K562 (cell line): ENCODE measurements around the gene MRPL40. TPM values are rescaled to one million over a fixed set of nuclear protein-coding genes. Genes with fewer than 3 reads are reported as not detected.

Source experiments
- ATAC-seq: fragments of 200-7000 bp; cut with Tn5 transposase; 3 replicates; pipeline ENCODE4 v1.9.1; 2020; ENCODE audit warnings: moderate library complexity
- BruUV-seq: library from RNA; stranded (reverse); fragments of 400-500 nt; replicated peaks from 2 replicates; lab custom pipeline; 2021; lab: Mats Ljungman, UMichigan
- CTCF ChIA-PET: fragments of 300-600 bp; formaldehyde crosslinking; extraction: SDS; loops from one replicate; lab custom pipeline; 2021; ENCODE audit warnings: low intra/inter-chr PET ratio; lab: Yijun Ruan, JAX
- POLR2A ChIA-PET: fragments of 300-600, 350-650 bp; sonication (Branson Sonifier 250); formaldehyde crosslinking; extraction: SDS; loops from one replicate; lab custom pipeline; 2021; ENCODE audit warnings: antibody characterized with exemption, inconsistent platforms; lab: Yijun Ruan, JAX
- DNase-seq, 4 experiments: peaks; one replicate each; pipeline versions ENCODE4 v3.0.0 to v3.0.0-alpha.2; 2011 to 2018; ENCODE audit warnings: low spot score in 3 of 4, mixed read lengths in 3 of 4; ENCODE audit errors: extremely low read depth in 1 of 4
- FAIRE-seq: peaks from 2 replicates; lab custom pipeline; 2011; peaks lifted over from hg19 to GRCh38; lab: Jason Lieb, UNC
- H2AFZ ChIP-seq: 2 replicates; pipeline ENCODE4 v1.6.0; 2011; ENCODE audit warnings: low read depth, low read length, control low read depth, inconsistent platforms
- H3K27ac ChIP-seq: fragments of 200-600 bp; 3 replicates; pipeline ENCODE4 v1.8.0; 2011; ENCODE audit warnings: low read depth, mild to moderate bottlenecking, control low read depth, inconsistent platforms, low read length, moderate library complexity, mixed read lengths; ENCODE audit errors: extremely low read depth
- H3K27me3 ChIP-seq, 2 experiments: fragments of 300-600 bp in 1 of 2; 2 replicates in 1 of 2; 3 replicates in 1 of 2; pipeline versions ENCODE4 v1.6.0 to v1.8.0; 2011; ENCODE audit warnings: inconsistent platforms in 2 of 2, low read length in 2 of 2, mild to moderate bottlenecking in 1 of 2, mixed read lengths in 1 of 2, moderate library complexity in 1 of 2; ENCODE audit not compliant: control insufficient read depth in 2 of 2, insufficient read depth in 2 of 2
- H3K36me3 ChIP-seq: fragments of 300-600 bp; 3 replicates; pipeline ENCODE4 v1.8.0; 2011; ENCODE audit warnings: mild to moderate bottlenecking, low read length, inconsistent platforms; ENCODE audit not compliant: control insufficient read depth, insufficient read depth
- H3K4me1 ChIP-seq, 2 experiments: fragments of 200-600 bp in 1 of 2; replicated peaks in 1 of 2; 2 replicates in 1 of 2; 3 replicates in 1 of 2; pipeline versions ENCODE4 v1.5.1 to v1.8.0; 2011; ENCODE audit warnings: inconsistent platforms in 2 of 2, low read length in 2 of 2, mild to moderate bottlenecking in 1 of 2, mixed read lengths in 1 of 2, moderate library complexity in 1 of 2; ENCODE audit not compliant: control insufficient read depth in 2 of 2, insufficient read depth in 2 of 2
- H3K4me2 ChIP-seq: 2 replicates; pipeline ENCODE4 v1.6.1; 2011; ENCODE audit warnings: low read length, control low read depth, inconsistent platforms, mixed read lengths; ENCODE audit not compliant: insufficient read depth
- H3K4me3 ChIP-seq: fragments of 200-600 bp; sonication (generic), shearing (Covaris generic); 2 replicates; pipeline ENCODE4 v1.5.1; 2016; ENCODE audit warnings: control low read depth, inconsistent platforms
- H3K79me2 ChIP-seq: fragments of 200-600 bp; 3 replicates; pipeline ENCODE4 v1.8.0; 2011; ENCODE audit warnings: low read length, inconsistent platforms; ENCODE audit not compliant: control insufficient read depth, insufficient read depth
- H3K9ac ChIP-seq, 2 experiments: 2 replicates each; pipeline versions ENCODE4 v1.6.0 to v1.6.1; 2011; ENCODE audit warnings: low read depth in 2 of 2, low read length in 2 of 2, control low read depth in 1 of 2, inconsistent platforms in 1 of 2, mild to moderate bottlenecking in 1 of 2, mixed read lengths in 1 of 2; ENCODE audit not compliant: insufficient read depth in 1 of 2
- H3K9me1 ChIP-seq: one replicate; pipeline ENCODE4 v1.6.0; 2011; ENCODE audit warnings: inconsistent platforms, mild to moderate bottlenecking, low read length, moderate library complexity; ENCODE audit not compliant: control insufficient read depth, insufficient read depth
- H3K9me3 ChIP-seq: replicated peaks from 2 replicates; pipeline ENCODE4 v1.5.1; 2011; ENCODE audit warnings: low read depth, low read length, inconsistent platforms; ENCODE audit not compliant: control insufficient read depth, insufficient read depth
- H4K20me1 ChIP-seq: replicated peaks from 2 replicates; pipeline ENCODE4 v1.6.1; 2011; ENCODE audit warnings: low read length, inconsistent platforms, mixed read lengths; ENCODE audit not compliant: control insufficient read depth, insufficient read depth
- ATF1 ChIP-seq, 2 experiments: fragments of 450-650 bp in 1 of 2; IDR thresholded peaks; 2 replicates each; pipeline ENCODE4 v1.6.1; 2016; ENCODE audit warnings: missing compliant biosample characterization in 1 of 2, missing genetic modification characterization in 1 of 2
- BRF1 ChIP-seq: IDR thresholded peaks from 3 replicates; pipeline ENCODE4 v1.6.1; 2011; ENCODE audit warnings: borderline replicate concordance, mild to moderate bottlenecking; ENCODE audit not compliant: insufficient read length; ENCODE audit errors: extremely low read depth
- CSDE1 ChIP-seq, 2 experiments: fragments of 450-650 bp; IDR thresholded peaks; 2 replicates each; pipeline ENCODE4 v1.6.1; 2016; ENCODE audit warnings: mild to moderate bottlenecking in 1 of 2
- DNMT1 ChIP-seq: fragments of 450-650 bp; IDR thresholded peaks from 2 replicates; pipeline ENCODE4 v1.6.1; 2016; ENCODE audit warnings: antibody characterized with exemption, mild to moderate bottlenecking
- EWSR1 ChIP-seq: fragments of 450-650 bp; IDR thresholded peaks from 2 replicates; pipeline ENCODE4 v1.6.1; 2018; ENCODE audit warnings: borderline replicate concordance, mild to moderate bottlenecking, low read depth, moderate library complexity; ENCODE audit not compliant: partially characterized antibody
- HOXB6 ChIP-seq: fragments of 250-450 bp; sonication (Bioruptor Pico); IDR thresholded peaks from 2 replicates; pipeline ENCODE4 v1.5.1; 2022; ENCODE audit warnings: mild to moderate bottlenecking, borderline replicate concordance
- NCOA4 ChIP-seq: fragments of 450-650 bp; IDR thresholded peaks from 2 replicates; pipeline ENCODE4 v1.6.1; 2018; ENCODE audit warnings: mild to moderate bottlenecking; ENCODE audit not compliant: partially characterized antibody
- NR1H2 ChIP-seq: sonication (generic); formaldehyde crosslinking; IDR thresholded peaks from 2 replicates; pipeline ENCODE4 v1.4.0; 2020; ENCODE audit warnings: mild to moderate bottlenecking, missing genetic modification reagents
- POLR2H ChIP-seq: IDR thresholded peaks from 2 replicates; pipeline ENCODE4 v1.6.1; 2016; ENCODE audit warnings: missing genetic modification characterization, low read depth, mild to moderate bottlenecking, control low read depth, missing compliant biosample characterization, moderate library complexity
- PTRF ChIP-seq: fragments of 450-650 bp; IDR thresholded peaks from 2 replicates; pipeline ENCODE4 v1.6.1; 2016; ENCODE audit warnings: mild to moderate bottlenecking, missing genetic modification characterization, missing compliant biosample characterization
- RBM34 ChIP-seq: fragments of 200-400 bp; formaldehyde crosslinking; IDR thresholded peaks from 2 replicates; pipeline ENCODE4 v1.6.1; 2018; ENCODE audit warnings: low read length, borderline replicate concordance; ENCODE audit not compliant: insufficient read depth
- RNF2 ChIP-seq: sonication (generic); IDR thresholded peaks from 2 replicates; pipeline ENCODE4 v1.6.1; 2016
- SUPT5H ChIP-seq: fragments of 450-650 bp; IDR thresholded peaks from 2 replicates; pipeline ENCODE4 v1.6.1; 2016
- XRCC4 ChIP-seq: IDR thresholded peaks from one replicate; pipeline ENCODE4 v1.6.1; 2011; ENCODE audit not compliant: insufficient read depth, insufficient read length; ENCODE audit errors: extremely low read depth
- ZFP91 ChIP-seq: sonication (generic); formaldehyde crosslinking; IDR thresholded peaks from 2 replicates; pipeline ENCODE4 v1.8.0; 2022; ENCODE audit warnings: mild to moderate bottlenecking, missing genetic modification reagents
- ZNF253 ChIP-seq: fragments of 250-450 bp; sonication (Bioruptor Pico); conservative IDR thresholded peaks from 2 replicates; pipeline ENCODE4 v1.6.1; 2021; ENCODE audit warnings: mild to moderate bottlenecking
- WGBS: fragments of 100-300 bp; shearing (Covaris generic); methylation state at CpG from one replicate; pipeline ENCODE4 v1.1.6; 2016; ENCODE audit warnings: low coverage, mixed read lengths; ENCODE audit not compliant: insufficient coverage; ENCODE audit errors: missing lambda C conversion rate; 5-methylcytosine and 5-hydroxymethylcytosine counted together
- in situ Hi-C: fragments of 300-500 bp; cut with MboI; formaldehyde crosslinking; loops from 4 replicates; pipeline ENCODE4 v1.15.0; 2018; ENCODE audit warnings: inconsistent platforms, mixed read lengths
- intact Hi-C: fragments of 100-400 bp; cut with micrococcal nuclease; formaldehyde crosslinking; loops from 2 replicates; pipeline ENCODE4 v1.14.2; 2022
- polyA plus RNA-seq, 8 experiments: library from polyadenylated mRNA; depleted of rRNA in 4 of 8; stranded (reverse) in 5 of 8; unstranded in 3 of 8; fragments of >200 nt; fragmentation: Nextera tagmentation in 2 of 8; fragmentation: Illumina TruSeq in 1 of 8; extraction: Ambion mirVana in 2 of 8; extraction: Trizol in 1 of 8; gene quantifications; 2 replicates each; pipeline versions ENCODE4 v1.2.1 to v1.2.3, GENCODE V29; 2011 to 2014; ENCODE audit warnings: inconsistent platforms in 1 of 8, missing spikeins in 1 of 8
- total RNA-seq, 7 experiments: library from RNA; depleted of rRNA in 6 of 7; stranded (reverse); fragments of >200 nt in 6 of 7; fragmentation: Illumina TruSeq in 2 of 7; extraction: Trizol in 2 of 7; gene quantifications; 2 replicates each; pipeline versions ENCODE4 v1.2.1 to v1.2.3, GENCODE V29; 2011 to 2021; ENCODE audit warnings: low replicate concordance in 1 of 7

MRPL40 gene
- total and polyA plus RNA-seq, 9 of the 15 experiments (the other 6 are each of a cell fraction or from before 2014, with no cell fraction given), result 132 to 652 (median 208) TPM

DNA sequence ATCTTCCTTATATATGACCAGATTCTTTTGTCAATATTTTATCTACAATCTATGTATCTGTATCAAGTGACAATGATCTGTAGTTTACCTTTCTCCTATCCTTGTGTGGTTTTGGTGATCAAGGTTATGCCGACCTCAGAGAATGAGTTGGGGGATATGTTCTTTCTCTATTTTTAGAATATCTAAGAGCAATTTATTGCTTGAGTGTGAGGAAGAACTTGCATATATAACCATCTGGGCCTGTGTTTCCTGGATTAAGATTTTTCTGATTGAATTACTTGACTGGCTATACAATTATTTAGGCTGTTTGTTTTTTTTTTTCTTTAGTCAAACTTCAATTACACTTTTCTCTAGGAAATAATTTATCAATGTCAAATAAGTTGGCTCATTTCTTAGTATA lies 29.2 kb downstream of the MRPL40 start:
- Histone ChIP-seq H3K79me2 (no peaks in the 10 kb centered on the region), H3K27me3 (no peaks in the 10 kb centered on the region), H3K9me1 (no peaks in the 10 kb centered on the region), H3K36me3 (peaks cover 96% of the 10 kb centered on the region), H3K9me3 (no peaks in the 10 kb centered on the region), H2AFZ (no peak overlapping the region), H3K27ac (no peak overlapping the region), H3K4me3 (no peak overlapping the region), H3K4me1 (no peaks in the 10 kb centered on the region), H3K9ac (no peak overlapping the region), H3K4me2 (no peak overlapping the region), H4K20me1 (0 out of 2 replicates have a peak, but pooled peaks cover 3% of the 10 kb centered on the region)
- ChIA-PET CTCF (no interaction called here), POLR2A (interaction anchor here (0.7 to 13.6 kb wide), 8 partner anchors 8 to 284 kb away, joined by 3 to 148 read pairs (median 26); partner anchors contain the start of genes C22orf39, CDC45, SLC25A1 and UFD1)
- FAIRE-seq (no peak), ATAC-seq (no peak), DNase-seq (no peak)
- in situ Hi-C loops, result no loop called here
- WGBS, result 87% methylated on average over 1 of the region's 1 CpG
- TF ChIP-seq HOXB6 (0 out of 2 replicates have a peak, but pooled peaks have one; percentile 51), SUPT5H (0 out of 2 replicates have a peak, but pooled peaks have one; percentile 3), POLR2H (tag) (peak; percentile 58), RBM34 (no peak), ZNF253 (0 out of 2 replicates have a peak, but pooled peaks have one; percentile 66)
- intact Hi-C loops, result no loop called here
- no TSS peak for BruUV-seq

DNA sequence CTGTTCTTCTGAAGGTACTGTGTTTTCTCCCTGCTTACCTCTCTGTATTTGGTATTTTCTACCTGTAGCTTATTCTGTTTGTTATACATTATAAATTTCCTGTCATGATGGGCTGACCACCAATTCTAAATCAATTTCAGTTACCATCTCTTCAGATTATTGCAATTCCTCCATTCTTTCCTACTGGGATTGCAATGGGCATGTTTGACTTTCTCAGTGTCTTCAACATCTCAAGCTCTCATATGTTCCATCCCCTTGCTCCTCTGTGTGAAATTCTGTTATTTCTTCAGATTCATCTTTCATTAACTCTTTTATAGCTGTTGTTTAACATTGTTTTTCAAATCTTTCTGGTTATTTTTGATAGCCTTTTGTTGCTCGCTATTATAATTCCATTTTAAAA lies 30.7 kb downstream of the MRPL40 start:
- no peaks in the 10 kb centered on the region for H3K27me3 ChIP-seq
- no peak overlapping the region for H3K27ac ChIP-seq
- DNase-seq, result peak in 1 of 4 experiments; percentile 43
- H3K79me2 ChIP-seq, result no peaks in the 10 kb centered on the region
- H3K4me3 ChIP-seq, result no peak overlapping the region
- peaks cover 4% of the 10 kb centered on the region for H3K9me1 ChIP-seq
- in situ Hi-C loops, result no loop called here
- H3K4me1 ChIP-seq, result no peaks in the 10 kb centered on the region
- no peak for FAIRE-seq
- no peak overlapping the region for H2AFZ ChIP-seq
- H3K9me3 ChIP-seq, result no peaks in the 10 kb centered on the region
- POLR2A ChIA-PET, result interaction anchor here (0.7 to 13.6 kb wide), 9 partner anchors 8 to 284 kb away, joined by 3 to 148 read pairs (median 6); partner anchors contain the start of genes C22orf39, CDC45, SLC25A1 and UFD1
- no peak overlapping the region for H3K9ac ChIP-seq
- 94% methylated on average over 1 of the region's 1 CpG for WGBS
- intact Hi-C loops, result no loop called here
- H3K4me2 ChIP-seq, result no peak overlapping the region
- H3K36me3 ChIP-seq, result peaks cover 96% of the 10 kb centered on the region
- BruUV-seq, result TSS peak; percentile 14
- peaks cover under 1% of the 10 kb centered on the region; the same call in 1 of the 2 replicates for H4K20me1 ChIP-seq
- no peak for ATAC-seq
- CTCF ChIA-PET, result no interaction called here
- TF ChIP-seq ZFP91 (CRISPR knock-in tag), result no peak
- TF ChIP-seq NR1H2, result no peak
- TF ChIP-seq XRCC4, result no peak
- TF ChIP-seq ATF1 (CRISPR knock-in tag; IDR thresholded peaks at IDR 0.05), result no peak
- TF ChIP-seq ATF1 (tag; IDR thresholded peaks at IDR 0.05), result no peak
- TF ChIP-seq EWSR1, result no peak
- no peak for TF ChIP-seq DNMT1
- no peak for TF ChIP-seq RNF2
- TF ChIP-seq SUPT5H, result peak; percentile 46; the same call in 1 of the 2 replicates
- TF ChIP-seq NCOA4, result peak; percentile 31
- TF ChIP-seq PTRF, result no peak
- TF ChIP-seq CSDE1 (IDR thresholded peaks at IDR 0.05), result 0 out of 4 replicates have a peak, but pooled peaks of 1 of the 2 experiments have one; percentile 58
- TF ChIP-seq BRF1, result no peak
